GM21576 (cell line): ENCODE measurements around the gene ATRNL1.
"Not testable (repeated sequence)": the region's sequence is repeated elsewhere in the genome, so short reads cannot be mapped to it uniquely, and the experiment has no call there.

ENCODE experiments used
- ATAC-seq: cut with Tn5 transposase; IDR thresholded peaks from one replicate; pipeline ENCODE4 v1.9.1; 2021; ENCODE audit warnings: mild to moderate bottlenecking, moderate library complexity; ENCODE audit not compliant: unreplicated experiment

The ATRNL1 gene

DNA sequence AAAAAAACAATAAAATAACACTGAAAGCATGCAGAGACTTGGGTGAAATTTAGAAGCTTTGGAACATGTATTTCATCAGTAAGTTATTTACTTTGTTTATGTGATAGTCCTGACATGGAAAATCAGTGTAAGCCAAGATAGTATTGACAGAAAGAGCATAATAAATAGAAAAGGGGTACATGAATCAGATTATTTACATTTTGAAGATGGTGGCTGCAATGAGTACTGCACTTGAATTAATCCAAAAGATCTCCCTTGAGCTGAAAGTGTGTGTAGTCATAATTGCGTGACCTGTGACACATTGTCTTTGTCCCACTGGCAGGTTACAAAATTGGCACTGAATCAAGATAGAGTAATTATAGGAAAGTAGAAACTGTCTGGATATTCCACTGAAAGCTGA lies 617.0 kb downstream of the ATRNL1 start:
- no peak for ATAC-seq

DNA sequence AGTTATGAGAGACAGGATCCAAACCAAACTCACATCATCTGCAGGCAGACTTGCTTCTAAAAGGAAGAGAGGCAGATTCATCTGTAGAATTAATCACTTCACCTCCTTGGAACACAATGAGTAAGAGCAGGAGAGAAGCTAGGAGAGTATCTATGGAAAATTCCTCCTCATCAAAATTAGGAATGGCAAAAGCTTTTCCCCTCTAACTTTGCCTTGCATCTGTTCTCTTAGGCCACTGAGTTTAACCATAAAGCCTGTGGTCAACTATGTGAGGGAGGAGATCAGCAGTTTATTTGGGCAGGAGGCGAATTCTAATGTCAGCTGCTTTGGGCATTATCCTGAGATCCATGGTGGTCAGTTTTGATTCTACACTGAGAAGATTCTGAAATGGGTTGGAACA lies 618.1 kb downstream of the ATRNL1 start:
- no peak for ATAC-seq

DNA sequence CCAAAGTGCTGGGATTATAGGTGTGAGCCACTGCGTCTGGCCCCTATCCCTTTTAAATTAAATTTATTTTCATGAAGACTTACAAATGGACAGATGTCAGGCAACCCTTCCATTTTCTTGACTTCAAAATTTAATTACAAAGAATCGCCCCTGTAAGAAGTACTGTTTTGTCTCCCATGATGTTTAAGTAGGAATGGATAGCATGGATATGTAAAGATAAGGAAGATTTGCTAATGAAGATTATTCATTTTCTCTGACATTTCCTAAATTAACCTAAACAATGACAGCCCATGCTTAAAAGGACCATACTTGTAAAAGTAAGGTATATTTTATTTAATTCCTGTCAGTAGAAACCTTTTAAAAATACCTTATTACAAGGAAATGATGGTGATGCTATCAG lies 627.0 kb downstream of the ATRNL1 start:
- ATAC-seq, result no peak

DNA sequence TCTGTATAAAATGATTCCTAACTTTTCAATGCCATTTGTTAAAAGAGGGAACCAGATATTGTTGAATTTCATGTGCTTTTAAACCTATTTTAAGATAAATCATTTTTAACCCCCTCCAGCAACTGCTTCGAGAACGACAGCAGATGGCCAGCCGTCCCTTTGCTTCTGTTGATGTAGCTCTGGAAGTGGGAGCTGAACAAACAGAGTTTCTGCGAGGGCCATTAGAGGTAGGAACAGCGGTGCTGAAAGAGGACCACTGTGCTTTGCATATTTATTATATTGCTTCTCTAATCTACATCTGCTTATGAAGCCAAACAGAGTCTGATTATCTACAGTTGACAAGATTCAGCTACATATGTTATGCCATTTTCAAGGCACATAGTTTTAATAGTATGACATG lies 634.0 kb downstream of the ATRNL1 start:
- ATAC-seq, result no peak

DNA sequence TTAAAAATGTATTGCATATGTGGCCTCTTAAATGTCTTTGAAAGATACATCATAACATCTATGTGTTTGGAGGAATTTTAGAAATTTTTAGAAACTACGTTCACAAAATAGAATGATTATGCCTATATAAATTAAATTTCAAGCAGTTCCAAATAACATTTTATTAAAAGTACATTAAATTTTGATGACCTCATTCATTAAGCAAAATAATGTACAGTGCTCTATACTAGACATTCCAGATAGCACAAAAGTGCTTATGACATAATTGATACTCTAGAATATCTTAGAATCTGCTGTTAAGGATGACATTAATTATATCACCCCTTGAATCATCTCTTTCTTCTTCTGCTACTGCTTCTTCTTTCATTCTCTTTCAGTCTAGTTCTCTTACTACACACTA lies 650.9 kb downstream of the ATRNL1 start:
- no peak for ATAC-seq

DNA sequence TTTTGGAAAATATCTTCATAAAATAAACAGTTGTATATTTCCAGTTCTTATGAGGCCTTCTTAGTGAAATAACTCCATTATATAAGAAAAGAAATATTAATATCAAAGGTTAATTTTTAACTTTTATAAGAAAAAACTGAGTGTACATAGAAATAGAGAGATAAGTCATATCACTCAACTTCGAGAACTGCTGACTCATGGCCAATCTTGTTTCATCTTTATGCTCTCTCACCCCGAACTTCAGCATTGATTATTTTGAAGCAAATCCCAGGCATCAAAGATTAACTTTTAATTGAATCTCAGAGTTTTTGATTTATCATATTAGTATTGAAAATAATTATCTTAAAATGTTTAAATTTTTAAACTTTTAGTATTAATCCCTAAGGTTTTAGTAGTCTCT lies 652.8 kb downstream of the ATRNL1 start:
- no peak for ATAC-seq

DNA sequence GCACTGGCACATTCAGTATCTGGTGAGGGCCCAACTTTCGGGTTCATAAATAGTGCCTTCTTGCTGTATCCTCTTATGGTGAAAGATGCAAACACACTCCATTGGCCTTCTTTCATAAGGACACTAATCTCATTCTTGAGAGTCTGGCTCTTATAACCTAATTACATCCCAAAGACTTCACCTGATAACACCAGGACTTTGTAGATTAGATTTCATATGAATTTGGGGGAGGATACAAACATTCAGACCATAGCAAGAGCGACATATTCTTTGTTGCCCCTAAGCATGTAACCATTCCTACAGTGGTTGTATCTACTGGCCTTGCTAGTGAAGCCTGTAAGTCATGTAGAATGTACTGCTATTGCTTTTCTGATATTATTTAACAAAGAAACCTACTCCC lies 654.6 kb downstream of the ATRNL1 start:
- ATAC-seq, result no peak

DNA sequence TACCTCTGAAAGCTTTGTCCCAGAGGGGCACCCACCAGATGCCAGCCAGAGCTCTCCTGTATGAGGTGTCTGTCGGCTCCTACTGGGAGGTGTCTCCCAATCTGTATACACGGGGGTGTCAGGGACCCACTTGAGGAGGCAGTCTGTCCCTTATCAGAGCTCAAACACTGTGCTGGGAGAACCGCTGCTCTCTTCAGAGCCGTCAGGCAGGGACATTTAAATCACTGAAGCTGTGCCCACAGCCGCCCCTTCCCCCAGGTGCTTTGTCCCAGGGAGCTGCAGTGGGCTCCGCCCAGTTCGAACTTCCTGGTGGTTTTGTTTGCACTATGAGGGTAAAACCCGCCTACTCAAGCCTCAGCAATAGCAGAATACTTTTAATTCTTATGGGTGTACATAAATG lies 665.3 kb downstream of the ATRNL1 start:
- not testable (repeated sequence) for ATAC-seq

DNA sequence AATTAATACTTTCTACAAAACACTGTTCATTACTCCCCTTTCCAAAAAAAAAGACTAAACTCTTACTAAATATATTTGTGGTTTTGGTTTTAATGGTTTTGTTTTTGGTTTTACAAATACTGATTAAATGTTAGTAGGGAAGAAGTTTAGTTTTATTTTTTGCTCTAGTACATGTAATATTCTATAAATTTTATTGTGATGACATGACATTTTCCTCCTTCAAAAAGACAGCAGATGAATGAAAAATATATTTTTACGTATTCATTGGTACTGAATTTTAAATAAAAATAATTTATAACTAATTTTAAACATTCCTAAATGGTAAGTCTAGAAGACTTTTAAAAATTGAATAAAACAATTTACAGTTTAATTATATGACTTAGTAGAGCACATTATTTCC lies 667.0 kb downstream of the ATRNL1 start:
- no peak for ATAC-seq

DNA sequence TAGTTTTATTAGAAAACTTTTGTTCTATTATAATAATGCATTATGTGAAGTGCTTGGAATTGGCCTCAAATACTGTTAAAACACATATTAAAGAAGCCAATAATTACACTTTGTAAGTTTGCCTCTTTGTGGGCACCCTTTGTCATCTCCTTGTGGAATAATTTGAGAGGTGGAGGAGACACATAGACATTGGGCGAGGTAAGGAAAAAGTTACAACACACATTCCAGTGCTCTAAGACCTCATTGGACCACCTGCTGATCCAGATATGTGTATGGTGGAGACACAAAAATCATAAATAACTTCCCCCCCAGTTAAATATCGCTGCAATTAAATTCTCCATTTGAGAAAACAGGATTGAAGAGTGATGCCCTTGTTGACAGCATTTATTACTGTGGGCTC lies 668.0 kb downstream of the ATRNL1 start:
- ATAC-seq, result no peak

DNA sequence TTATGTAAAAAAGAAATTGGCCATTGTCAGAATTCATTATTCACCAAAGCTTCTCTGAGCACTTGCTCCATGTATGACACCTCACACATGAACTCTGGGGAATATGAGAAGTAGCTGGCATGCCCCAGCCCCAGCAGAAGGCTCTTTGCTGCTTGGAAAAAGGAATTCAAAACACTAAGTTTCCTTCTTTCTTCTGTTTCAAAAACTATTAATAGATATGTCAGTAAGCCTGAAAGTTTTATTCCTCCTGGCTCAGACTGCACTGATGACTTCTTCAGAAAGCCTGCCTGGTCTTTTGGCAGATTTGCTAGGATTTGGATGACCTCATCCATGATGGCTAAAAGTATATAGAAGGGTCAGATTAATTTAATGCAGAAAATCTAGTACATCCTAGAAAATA lies 668.9 kb downstream of the ATRNL1 start:
- no peak for ATAC-seq

DNA sequence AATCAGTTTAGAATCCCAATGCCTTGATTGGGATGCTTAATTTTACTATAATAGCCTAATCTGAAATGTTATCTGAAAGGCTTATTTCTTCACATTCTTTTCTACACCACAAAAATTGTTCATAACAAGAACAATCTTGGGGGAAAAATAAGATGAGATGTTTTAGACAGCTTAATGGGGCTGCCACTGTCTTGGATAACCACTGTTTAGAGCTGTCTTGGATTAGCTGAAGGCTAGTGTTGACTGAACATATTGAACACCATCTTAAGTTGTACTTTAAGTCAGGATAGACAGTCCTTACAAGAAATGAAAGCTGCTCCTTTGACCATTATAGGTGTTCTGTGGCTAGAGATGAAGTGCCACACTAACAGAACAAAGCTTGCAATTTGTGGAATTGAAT lies 678.6 kb downstream of the ATRNL1 start:
- ATAC-seq, result no peak

DNA sequence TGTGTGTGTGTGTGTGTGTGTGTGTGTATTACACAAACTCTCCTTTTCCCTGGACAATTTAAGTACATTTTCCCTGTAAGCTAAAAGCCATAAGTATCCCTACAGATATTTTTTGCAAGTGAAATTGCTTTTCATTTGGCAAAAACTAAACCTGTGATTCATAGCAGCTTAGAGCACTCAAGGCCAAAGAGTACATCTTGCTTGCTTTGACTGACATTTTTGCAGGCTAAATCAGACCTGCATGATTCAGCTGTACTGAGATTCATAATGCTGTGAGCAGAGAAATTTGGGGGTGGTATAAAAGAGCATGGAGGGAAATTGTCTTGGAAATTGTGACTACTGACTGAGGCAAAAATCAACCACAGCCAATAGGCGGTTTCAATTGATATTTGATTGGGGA lies 679.4 kb downstream of the ATRNL1 start:
- ATAC-seq, result no peak

DNA sequence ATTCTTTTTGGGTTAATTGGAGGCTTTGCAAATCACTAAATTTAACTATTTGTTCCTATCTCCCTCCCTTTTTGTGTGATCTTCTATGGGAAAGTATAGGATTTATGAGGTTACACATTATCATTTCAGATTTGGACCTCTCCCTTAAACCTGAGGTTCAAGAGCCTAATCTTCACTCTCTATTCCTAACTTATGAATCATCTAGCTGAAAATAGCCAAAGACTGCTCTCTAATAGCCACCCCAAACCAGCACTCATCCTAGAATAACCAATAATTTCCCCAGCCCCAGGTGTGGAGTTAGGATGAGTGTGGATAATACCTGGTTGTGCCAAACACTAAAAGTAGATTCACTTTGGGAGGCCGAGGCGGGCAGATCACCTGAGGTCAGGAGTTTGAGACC lies 680.7 kb downstream of the ATRNL1 start:
- ATAC-seq, result no peak

DNA sequence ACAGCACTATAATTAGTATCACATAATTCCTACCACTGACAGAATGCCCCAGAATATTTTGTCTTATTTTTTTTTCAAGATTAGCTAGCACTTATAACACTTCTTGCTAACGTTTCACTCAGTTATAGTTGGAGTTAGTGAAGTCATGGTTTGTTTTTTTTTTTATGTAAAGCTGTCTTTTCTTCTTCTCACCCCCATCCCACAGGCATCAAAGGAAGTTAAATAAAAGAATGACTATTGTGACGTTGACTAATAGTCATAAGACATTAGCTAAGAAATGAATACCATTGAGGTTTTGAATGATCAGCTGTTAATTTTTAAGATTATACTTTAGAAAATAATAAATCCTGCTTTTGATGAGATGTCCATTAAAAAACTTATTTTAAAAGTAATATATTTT lies 681.6 kb downstream of the ATRNL1 start:
- ATAC-seq, result no peak

DNA sequence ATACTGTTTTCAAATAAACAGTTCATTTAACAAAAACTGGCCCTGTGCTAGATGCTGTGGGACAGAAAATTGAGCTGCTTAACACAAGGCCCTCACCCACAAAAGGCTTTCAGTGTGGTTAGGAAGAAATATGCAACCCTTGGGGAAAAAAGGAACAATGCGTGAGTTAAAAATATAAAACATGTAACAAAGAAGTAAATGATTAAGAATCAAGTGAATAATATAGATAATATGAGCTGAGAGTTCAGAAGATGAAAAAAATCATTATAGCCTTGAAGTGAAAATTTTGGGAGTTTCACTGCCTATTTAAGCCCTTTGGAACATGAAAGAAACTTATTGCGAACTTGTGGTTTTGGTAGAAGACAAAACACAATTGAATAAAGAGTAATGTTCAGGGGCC lies 684.5 kb downstream of the ATRNL1 start:
- no peak for ATAC-seq

DNA sequence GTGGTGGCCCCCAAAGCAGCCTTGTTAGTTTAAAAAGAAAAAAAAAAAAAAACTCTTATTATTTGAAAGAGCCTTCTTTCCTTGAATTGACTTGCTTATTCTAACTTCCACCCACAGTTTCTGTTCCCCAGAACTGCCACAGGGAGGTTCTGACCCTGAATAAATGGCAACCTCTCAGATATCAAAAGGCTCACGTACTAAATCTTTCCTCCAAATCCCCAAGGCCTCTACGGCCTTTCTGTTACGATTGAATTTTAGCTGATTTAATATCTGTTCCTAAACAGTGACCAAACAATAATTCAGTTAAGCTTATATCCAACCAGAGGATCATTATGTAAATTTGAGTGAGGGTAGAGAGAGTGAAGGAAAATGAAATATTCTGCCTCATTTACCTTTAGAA lies 697.1 kb downstream of the ATRNL1 start:
- ATAC-seq, result no peak

DNA sequence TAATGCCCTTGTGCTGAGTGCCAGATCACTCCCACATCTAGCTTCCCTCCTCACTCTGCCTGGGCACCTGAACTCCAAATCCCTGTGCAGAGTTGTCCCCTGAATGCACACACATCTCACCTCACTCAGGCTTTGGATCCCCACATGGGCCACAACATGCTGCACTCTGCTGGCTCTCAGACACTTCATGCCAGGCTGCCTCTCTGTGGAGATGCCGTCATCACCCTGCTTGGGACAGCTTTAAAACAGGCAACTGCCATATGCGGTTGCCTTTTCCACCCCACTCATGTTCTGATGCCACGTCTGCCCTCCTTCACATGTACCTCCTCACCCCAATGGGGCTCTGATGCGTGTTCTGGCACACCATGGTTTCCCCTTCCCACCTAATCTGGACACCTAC lies 702.8 kb downstream of the ATRNL1 start:
- ATAC-seq, result no peak

DNA sequence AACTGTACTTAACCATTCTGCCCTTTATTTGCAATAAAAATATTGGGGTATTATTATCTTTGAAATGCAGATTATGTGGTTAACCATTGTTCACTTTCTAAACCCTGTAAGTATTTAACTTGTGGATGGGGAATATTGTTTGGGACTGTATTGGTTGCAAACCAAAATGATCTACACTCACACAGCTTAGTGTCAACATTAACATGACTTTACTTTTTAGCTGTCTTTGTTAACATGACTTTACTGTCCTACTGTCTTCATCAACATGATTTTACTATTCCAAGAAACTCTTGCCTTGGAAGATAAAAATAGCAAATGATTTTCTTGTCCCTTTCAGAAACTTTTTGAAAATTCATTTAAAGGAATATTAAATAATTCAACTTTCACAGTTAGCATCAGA lies 708.3 kb downstream of the ATRNL1 start:
- no peak for ATAC-seq

DNA sequence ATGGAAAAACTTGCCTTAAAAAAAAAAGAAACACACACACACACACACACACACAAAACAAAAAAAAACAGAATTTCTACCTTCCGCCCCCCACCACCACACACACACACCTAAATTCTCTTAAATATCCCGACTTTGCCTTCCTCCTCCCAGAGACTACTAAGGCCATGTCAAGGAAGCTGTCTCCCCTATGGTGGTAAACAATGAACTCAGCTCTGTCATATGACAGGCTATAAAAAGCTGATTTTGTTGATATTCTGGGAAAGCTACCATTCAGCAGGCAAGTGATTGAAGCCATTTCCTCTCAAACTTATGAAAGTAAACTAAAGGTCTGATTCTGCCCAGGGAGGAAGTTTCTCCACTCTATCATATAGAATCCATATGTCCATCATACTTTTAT lies 708.8 kb downstream of the ATRNL1 start:
- no peak for ATAC-seq

DNA sequence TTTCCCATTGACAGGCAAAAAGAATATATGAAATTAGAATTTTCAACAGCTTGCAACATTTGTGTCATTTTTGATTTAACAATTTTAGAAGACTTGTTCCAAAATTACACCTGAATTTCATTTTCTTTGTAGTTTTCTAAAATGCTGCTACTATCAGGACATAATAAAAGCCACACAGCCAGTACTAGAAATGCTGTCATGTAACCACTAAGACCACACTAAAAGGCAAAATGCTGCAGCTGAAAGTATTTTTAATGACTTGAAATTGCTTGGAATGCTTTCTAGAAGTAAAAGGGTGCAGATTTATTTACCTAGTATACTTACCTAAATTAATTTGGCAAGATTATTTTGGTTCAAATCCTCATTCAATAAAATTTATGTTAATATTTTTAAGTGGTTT lies 709.7 kb downstream of the ATRNL1 start:
- ATAC-seq, result no peak

DNA sequence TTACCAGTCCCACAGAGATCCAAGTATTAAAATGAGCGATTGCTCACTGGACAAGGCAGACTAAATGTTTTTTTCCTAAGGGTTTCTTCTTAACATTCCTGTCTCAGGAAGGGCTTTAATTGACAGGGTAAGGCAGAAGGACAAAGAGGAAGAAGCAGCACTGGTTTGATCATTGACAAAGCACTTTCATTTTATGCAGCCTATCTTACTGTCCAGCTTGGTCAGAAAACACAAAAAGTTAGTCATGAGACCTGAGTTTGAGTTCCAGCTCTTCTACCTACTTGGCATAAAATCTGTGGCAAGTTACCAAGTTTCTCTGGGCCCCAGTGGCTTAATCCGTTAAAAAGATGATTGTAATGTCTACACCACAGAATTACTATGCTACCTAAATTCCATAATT lies 721.4 kb downstream of the ATRNL1 start:
- ATAC-seq, result no peak

DNA sequence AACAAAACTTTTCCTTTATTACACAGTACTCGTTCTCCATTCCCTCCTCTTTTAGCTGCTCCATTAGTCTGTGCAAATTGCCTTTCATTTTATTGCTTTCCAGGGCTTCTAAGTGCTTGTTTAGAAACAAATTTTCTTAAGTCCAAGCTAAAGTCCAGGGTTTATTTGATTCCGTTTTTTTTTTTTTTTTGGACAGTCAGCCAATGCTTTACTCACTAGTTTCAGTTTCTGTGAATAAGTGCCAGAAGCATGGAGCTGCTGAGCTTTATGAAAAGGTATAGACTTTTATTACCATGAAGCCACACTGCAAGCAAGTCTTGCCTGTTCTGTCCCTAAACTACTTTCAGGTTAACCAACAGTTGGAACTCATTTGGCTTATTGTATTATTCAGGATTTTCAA lies 724.8 kb downstream of the ATRNL1 start:
- no peak for ATAC-seq

DNA sequence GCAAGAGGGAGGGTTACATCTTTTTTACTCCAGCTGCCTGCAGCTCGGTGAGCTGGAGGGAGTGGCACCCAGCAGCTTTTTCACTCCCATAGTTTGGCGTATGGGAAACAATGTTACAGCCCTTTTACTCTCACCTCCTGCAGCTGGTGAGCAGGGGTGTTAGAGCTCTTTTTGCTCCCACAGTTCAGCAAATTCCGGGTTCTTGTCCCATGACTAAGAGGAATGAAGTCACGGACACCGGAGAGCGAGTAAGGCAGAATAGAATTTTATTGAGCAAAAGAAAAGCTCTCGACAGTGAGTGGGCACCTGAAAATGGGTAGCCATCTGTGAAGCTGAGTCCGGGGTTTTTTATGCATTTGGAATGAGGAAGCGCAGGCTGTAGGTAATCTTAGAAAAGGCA lies 733.2 kb downstream of the ATRNL1 start:
- no peak for ATAC-seq
